HG02759 (cell line): ENCODE measurements around the gene GAMT.

Source experiments
- ATAC-seq: cut with Tn5 transposase; IDR thresholded peaks from one replicate; pipeline ENCODE4 v1.9.1; 2021; ENCODE audit warnings: mild to moderate bottlenecking, moderate library complexity; ENCODE audit not compliant: unreplicated experiment

The GAMT gene

DNA sequence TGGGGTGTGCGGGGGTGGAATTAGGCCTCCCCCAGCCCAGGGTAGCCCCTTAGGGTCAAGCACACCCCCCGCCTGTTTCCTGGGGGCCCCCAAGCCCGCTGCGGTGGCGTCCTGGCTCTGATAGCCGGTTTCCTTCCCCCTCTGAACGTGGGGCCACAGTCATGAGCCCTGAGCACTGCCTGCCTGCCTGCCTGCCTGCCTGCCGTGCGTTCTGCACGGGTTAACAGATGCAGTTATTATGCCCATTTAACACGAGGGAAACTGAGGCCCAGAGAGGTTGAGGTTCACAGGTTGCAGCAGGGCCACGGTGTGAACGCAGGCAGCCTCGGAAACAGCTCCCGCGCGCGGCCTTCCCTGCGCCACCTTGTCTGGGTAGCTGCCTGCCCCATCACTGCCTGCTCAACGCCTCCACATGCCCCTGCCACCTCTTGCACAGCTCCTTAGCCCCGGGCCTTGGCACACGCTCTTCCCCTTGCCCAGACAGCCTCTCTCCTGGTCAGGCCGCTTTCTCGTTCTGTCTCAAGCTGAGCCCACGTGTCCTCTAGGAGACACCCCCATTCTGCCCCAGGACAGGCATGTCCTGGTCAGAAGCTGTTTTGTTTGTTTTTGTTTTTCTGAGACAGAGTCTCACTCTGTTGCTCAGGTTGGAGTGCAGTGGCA lies 1.2 kb upstream of the GAMT start:
- ATAC-seq: no peak

DNA sequence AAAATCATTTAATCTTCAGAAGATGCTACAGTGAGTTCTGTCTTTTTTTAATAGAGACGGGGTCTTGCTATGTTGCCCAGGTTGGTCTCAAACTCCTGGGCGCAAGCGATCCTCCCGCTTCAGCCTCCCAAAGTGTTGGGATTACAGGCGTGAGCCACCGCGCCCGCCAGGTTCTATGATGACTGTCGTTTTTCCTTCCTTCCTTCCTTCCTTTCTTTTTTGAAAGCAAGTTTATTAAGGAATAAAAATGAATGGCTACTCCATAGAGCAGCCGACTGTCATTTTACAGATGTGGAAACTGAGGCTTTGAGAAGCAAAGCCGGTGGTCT lies 511 bp upstream of the GAMT start:
- ATAC-seq: no peak

DNA sequence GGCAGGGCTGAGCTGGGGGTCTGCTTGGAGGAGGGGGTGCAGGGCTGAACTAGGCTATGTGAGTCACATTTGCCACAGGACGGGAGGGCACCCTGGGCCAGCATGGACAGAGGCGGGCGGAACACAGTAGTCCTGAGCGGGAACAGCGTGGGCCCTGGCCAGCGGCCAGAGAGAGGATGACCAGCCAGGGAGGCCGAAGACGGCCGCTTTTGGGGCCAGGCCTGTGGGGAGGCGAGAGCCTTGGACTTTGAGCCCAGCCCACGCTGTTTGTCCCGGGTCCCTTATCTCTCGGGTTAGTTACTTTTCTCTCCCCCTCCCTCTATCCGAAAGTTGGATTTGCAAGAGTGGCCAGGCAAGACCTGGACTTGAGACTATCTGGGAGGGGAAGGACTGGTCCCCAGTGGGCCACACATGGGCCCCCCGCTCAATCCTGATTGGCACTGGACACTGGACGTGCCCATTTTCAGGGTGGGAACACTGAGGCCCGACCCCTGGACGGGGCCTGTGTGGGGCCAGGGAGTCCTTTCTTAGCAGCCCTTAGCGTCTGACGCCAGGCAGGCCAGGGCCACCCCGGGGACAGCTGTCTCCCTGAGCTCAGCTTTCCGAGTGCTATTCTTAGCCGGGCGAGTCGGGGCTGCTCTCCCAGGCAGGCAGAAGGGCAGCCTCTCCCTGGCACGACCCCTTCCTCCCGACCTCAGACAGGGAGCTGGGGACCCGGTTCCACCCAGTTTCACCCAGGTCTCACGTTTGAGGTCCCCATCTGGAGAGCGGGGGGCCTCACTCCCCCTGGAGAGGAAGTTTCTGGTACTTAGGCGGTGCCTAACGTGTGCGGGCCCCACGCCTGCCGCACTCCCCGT lies 833 bp downstream of the GAMT start:
- no peak for ATAC-seq

DNA sequence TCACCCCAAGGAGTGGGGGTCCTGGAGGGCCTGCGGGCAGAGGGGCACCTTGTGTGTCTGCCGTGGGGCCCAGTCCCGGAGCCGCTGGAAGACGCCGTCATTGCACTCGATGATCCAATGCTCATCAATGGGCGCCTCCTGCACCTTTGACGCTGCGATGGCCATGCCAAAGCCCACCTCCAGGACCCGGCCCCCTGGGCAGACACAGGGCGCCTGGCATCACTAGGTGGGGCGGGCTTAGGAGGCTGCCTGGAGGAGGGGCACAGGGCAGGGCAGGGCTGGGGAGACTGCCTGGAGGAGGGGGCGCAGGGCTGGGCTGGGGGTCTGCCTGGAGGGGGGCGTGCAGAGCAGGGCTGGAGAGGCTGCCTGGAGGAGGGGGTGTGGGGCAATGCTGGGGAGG lies 1.6 kb downstream of the GAMT start:
- no peak for ATAC-seq

DNA sequence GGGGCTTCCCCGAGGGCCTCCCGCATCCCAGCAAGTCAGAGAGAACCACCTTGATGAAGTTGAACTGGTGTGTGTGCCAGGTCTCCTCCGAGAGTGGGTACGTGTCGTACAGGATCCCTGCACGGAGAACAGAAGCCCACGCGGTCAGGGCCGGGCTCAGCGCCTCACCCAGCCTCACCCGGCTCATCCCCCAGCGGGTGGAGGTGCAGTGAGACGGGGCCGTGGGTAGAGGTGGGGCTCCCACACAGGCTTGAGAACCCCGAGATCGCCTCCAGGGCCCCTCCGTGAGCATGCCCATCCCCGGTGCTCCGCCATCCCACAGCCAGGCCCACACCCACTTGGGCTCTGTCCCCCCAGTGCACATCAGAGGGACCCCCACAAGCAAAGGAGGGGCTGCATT lies 2.3 kb downstream of the GAMT start:
- no peak for ATAC-seq

DNA sequence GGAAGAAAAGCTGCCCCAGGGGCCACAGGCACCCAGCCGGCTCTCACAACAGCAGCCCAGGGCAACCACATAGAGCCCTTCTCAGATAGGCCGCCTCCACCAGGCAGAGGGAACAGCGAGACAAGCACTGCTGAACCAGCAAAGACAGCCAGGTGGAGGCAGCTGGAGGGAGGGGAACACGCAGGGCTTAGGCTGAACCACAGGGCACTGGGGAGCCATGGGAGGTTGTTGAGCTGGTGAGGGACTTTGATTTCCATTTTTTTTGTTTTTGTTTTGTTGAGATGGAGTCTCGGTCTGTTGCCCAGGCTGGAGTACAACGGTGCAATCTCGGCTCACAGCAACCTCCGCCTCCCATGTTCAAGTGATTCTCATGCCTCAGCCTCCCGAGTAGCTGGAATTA lies 3.5 kb downstream of the GAMT start:
- ATAC-seq: no peak

DNA sequence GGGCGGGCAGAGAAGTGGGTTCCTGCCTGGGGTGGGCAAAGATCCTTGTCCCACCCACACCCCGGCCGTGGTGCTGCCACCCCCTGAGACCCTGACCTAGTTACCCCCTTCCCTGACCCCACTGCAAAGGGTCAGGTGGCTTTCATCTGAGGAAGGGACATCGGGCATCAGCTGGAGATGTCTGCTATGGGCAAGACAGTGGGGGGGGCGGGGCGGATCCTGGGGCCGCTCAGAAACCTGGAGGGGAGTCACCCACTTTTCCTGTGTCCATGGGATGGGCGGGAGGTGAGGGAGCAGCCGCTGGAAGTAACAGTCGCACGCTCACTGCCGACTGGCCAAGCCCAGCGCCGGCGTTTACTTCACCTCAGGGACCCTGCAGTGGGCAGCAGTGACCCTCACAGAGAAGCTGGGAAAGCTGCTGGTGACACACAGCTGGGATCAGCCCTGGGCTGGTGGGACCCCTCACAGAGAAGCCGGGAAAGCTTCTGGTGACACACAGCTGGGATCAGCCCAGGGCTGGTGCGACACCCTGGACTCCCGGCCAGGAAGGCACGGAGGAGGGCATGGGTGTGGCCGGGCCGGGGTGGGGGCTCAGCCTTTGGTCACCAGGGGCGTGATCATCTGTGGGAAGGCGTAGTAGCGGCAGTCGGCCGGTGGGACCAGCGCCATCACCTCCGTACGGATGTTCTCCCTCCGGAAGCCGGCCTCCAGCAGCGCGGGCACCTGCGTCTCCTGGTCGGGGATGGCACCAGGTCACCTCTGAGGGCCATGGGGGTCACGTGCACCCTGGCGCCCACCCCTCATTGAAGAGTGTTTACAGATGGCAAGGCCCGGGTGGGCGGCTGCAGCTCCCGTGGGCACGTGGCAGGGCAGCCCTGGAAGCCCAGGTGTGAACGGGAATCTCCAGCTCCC lies 4.3 kb downstream of the GAMT start:
- ATAC-seq: no peak

DNA sequence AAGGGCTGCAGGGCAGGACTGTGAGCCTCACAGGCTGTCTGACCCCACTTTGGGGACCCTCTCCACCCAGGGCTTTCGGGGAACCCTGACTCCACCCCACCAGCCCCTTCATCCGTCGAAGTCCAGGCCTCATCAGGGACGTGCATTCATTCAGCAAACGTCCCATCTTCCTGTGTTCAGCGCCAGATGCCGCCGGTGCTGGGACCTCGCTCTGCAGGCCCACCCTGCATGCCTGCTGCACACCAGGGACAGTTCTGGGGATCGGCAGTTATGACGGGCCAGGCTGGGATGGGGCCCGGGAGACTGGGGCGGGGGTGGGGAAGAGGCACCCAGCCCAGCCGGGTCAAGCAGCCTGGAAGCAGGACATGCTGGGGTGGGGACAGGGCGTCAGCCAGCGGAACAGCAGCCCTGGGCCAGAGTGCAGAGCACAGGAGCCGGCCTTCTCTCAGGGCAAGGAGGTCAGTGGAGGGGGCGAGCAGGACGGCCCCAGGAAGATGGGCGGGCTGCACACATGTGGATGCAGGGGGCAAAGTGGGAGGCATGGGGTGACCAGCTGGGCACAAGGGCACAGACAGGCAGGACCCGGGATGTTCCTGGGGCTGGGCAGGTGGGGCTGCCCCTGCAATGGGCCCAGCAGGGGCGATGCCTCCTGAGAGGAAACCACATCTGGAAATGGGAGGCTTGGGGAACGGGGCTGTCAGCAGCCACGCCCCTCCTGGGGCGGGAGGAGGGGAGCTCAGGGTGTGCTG lies 5.1 kb downstream of the GAMT start:
- no peak for ATAC-seq

DNA sequence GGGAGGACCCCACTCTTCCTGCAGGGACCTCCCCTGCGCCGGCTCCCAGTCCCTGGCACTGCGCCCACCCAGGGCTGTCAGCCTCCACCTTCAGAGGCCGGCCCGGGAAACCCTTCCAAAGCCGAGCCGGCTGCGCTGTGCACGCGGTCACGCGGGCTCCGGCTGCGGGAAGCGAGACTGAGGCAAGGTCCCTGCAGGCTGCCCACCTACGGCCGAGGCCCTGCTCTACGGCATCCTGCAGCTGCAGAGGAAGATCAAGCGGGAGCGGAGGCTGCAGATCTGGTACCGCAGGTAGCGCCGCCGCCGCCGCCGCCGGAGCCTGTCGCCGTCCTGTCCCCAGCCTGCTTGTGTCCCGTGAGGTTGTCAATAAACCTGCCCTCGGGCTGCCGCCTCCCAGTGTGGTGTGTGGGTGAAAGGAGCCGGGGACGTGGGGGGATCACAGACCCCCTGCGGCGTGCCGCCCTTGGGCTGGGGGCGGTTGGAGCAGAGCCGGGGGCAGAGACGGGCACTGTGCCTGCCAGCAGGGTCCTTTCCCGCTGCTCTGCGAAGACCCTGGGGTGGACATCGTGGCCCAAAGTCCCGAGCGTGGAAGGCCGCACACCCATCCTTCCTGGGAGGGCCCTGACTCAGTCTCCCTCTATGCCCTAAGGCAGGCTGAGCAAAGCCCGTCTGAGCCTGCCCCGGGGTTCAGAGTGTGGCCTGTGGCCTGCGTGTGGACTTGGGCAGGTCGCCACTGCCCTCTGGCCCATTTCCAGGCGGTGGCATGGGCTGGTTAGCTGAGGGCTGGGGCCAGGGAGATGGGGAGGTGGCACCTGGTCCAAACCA lies 5.9 kb downstream of the GAMT start:
- no peak for ATAC-seq

DNA sequence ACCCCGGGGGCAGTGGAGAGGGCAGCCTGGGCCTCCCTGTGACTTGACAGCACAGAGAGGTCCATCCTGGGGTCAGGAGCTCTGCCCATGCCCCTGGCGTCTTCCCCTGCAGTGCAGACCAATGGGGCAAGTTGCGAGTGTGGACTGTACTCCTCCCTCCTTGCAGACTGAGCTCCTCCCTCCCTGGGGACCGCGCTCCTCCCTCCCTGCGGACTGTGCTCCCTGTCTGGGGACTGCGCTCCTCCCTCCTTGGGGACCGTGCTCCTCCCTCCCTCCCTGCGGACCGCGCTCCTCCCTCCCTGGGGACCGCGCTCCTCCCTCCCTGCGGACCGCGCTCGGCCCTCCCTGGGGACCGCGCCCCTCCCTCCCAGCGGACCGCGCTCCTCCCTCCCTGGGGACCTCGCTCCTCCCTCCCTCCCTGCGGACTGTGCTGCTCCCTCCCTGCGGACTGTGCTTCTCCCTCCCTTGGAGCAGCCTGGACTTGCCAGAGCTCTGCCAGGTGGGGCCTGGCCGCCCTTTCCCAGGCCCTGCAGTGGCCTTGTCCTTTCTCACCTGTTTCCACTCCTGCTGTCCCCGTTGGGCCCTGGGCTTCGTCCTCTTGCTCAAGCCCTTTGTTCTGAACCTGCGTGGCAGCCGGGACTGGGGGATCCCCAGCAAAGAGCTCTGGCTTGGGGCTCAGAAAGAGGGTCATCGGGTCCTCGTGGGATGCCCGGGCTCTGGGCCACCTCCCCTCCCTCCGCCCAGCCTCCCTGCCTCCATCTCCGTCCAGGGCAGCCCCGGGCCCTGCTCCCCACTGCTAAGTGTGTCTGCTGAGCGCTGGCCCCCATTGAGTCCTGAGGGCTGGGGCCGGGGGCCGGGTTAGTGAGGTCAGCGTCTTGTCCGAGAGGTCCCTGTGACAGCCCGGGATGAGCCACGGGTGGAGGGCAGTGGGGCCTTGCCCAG lies 6.8 kb downstream of the GAMT start:
- no peak for ATAC-seq

DNA sequence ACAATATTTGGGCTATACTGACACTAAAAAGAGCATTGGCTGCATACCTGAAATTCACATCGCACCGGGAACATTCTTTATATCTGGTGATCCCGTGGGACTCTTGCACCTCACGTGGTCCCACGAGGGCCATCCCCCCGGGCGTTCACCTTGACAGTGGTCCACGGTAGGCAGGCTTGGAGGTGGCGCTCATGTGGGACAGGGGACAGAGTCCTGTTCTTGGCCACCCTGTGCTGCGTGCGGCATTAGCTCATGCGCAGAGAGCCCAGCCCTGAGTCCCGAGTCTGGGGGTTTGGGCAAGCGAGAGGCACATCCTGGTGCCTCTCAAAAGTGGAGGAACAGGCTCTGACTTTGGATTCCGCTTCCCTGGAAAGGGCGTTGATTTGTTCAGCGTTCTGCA lies 7.5 kb downstream of the GAMT start:
- ATAC-seq: no peak

DNA sequence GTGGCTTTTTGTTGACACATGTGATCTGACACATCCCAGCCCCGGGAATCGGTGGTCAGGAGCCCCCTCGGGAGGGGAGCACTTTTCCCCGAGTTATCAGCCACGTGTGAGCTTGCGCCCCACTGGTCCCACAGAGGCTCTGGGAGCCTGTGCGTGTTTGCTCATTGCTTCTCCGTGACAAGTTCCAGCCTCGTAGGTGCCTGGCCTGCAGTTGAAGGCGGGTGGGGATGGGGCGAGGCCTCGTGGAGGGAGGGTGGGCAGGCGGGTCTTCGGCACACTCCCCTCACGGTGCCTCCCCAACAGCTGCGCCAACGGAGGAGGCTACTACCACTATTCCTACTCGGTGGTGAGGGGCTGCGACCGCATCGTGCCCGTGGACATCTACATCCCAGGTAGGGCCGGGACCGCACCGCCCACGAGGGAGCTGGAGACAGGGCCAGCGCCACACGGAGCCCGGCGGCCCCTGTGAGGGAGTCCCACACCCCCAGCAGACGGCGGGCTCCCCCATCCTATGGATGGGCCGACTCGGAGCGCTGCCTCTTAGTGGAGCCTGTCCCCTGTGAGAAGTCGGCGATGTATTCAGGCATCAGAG lies 8.3 kb downstream of the GAMT start:
- ATAC-seq: no peak

DNA sequence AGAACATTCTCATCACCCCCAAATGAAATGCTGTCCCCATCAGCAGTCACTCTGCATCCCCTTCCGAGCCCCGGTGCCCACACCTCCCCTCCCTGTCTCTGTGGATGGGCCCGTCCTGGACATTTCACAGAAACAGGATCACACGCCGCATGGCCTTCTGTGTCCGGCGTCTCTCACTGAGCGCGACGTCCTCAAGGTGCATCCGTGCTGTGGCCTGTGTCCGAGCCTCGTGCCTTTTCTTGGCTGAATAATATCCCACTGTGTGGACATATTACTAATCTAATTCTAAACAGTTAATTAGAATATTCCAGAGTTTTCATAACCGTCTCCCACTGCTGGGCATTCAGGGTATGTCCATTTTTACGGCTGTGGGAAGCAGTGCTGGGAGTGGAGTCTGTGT lies 8.9 kb downstream of the GAMT start:
- no peak for ATAC-seq

DNA sequence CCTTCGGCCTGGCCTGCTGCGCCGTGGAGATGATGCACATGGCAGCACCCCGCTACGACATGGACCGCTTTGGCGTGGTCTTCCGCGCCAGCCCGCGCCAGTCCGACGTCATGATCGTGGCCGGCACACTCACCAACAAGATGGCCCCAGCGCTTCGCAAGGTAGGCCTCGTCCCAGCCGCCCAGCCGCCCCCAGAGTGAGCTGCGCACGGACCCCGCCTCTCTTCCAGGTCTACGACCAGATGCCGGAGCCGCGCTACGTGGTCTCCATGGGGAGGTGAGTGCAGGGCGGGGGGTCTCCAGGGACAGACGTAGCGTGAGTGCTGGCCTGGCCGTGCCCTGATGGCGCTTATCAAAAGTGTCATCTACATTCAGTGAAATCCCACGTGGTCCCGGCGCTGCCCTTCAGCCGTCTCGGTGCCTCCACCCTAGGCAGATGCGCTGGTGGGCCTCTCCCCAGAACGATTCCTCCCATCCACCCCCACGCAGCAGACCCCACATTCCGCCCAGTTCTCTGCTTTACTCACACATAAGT lies 10.4 kb downstream of the GAMT start:
- no peak for ATAC-seq

DNA sequence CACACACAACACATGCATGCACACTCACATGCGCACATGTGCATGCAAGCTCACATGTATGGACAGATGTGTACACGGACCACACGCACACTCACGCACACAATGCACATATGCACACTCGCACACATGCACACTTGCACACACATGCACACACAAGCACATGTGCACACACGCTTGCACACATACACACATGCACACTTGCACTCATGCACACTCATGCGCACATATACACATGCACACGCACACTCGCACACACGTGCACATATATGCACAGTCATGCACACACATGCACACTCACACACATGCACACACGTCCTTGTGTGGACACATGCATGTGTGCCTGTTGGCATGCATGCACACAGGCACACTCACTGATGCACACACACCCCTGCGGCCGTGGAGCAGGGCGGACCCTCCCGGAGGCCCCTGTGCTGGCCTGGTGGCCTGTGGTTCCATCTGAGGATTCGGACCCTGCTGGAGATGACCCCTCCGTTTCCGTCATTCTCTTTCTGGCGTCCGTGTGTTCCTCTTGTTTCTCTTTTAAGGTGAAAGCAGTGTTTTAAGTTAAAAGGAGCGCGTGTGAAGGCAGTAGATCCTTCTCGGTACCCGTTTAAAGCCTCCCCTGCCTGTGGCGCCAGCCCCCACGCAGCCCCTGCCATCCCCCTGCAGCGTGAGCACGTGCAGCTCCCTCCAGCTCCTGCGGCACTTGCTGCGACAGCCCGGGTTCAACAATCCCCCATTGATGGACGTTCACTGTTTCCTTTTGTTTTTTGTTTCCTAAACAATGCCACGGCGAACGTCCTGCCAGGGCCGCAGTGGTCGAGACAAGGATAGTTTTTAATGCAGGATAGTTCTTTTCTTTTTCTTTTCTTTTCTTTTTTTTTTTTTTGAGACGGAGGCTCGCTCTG lies 12.1 kb downstream of the GAMT start:
- ATAC-seq: no peak

DNA sequence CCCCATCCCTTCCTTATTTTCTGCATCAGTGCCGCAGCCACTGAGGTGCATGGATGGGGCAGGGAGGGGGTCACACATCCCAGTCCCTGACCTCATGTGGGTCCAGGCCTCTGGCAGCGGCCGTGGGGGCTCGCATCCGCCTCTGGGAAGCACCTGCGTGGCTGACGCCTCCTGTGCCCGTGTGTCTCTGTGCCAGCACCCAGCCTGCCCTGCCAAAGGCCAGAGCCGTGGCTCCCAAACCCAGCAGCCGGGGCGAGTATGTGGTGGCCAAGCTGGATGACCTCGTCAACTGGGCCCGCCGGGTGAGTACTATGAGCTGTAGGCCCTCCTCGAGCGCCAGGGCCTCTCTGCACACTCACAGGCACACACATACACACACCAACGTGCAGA lies 12.7 kb downstream of the GAMT start:
- no peak for ATAC-seq
